ENCODE data around the gene FAT1. TPM values are rescaled to one million over a fixed set of nuclear protein-coding genes. Genes with fewer than 3 reads are reported as not detected.
"Not testable (repeated sequence)": the region's sequence is repeated elsewhere in the genome, so short reads cannot be mapped to it uniquely, and the experiment has no call there.

FAT1 gene
- total RNA-seq, 1 donor from 2014 or later, result 16.0 TPM

- DNase-seq, result no peak
Measured at GRCh38 chr4:186693159-186693815, 30.4 kb downstream of the FAT1 start.

GRCh38 chr4:186691396-186691795, 32.3 kb downstream of the FAT1 start:
- no peak for DNase-seq

- no peak for DNase-seq
Measured at GRCh38 chr4:186689476-186689875, 34.2 kb downstream of the FAT1 start.

GRCh38 chr4:186688150-186688943, 35.3 kb downstream of the FAT1 start:
- no peak for DNase-seq

- DNase-seq, result no peak
Measured at GRCh38 chr4:186687265-186687664, 36.4 kb downstream of the FAT1 start.

GRCh38 chr4:186685767-186686183, 37.9 kb downstream of the FAT1 start:
- no peak for DNase-seq

GRCh38 chr4:186684889-186685309, 38.8 kb downstream of the FAT1 start:
- DNase-seq, result no peak

- no peak for DNase-seq
Measured at GRCh38 chr4:186684220-186684619, 39.4 kb downstream of the FAT1 start.

- no peak for DNase-seq
Measured at GRCh38 chr4:186680641-186681040, 43.0 kb downstream of the FAT1 start.

- DNase-seq, result no peak
Measured at GRCh38 chr4:186676531-186677161, 47.0 kb downstream of the FAT1 start.

GRCh38 chr4:186669735-186670134, 53.9 kb downstream of the FAT1 start:
- DNase-seq, result no peak

- DNase-seq, result peak; percentile 35
Measured at GRCh38 chr4:186669159-186669731, 54.4 kb downstream of the FAT1 start.

GRCh38 chr4:186666750-186667149, 56.9 kb downstream of the FAT1 start:
- DNase-seq, result no peak

GRCh38 chr4:186666252-186666651, 57.4 kb downstream of the FAT1 start:
- no peak for DNase-seq

GRCh38 chr4:186660403-186660802, 63.3 kb downstream of the FAT1 start:
- no peak for DNase-seq

- DNase-seq, result no peak
Measured at GRCh38 chr4:186659935-186660334, 63.7 kb downstream of the FAT1 start.

- not testable (repeated sequence) for DNase-seq
Measured at GRCh38 chr4:186659456-186659855, 64.2 kb downstream of the FAT1 start.

GRCh38 chr4:186658657-186659056, 65.0 kb downstream of the FAT1 start:
- DNase-seq, result no peak

- no peak for DNase-seq
Measured at GRCh38 chr4:186657764-186658163, 65.9 kb downstream of the FAT1 start.

- no peak for DNase-seq
Measured at GRCh38 chr4:186653969-186654368, 69.7 kb downstream of the FAT1 start.

- peak; percentile 55 for DNase-seq
Measured at GRCh38 chr4:186651624-186652023, 72.0 kb downstream of the FAT1 start.

- no peak for DNase-seq
Measured at GRCh38 chr4:186651181-186651603, 72.5 kb downstream of the FAT1 start.

All from dermis blood vessel endothelial cell (primary cell).